Measurements from ENCODE around the gene UBE2QL1.
"Not testable (repeated sequence)": the region's sequence is repeated elsewhere in the genome, so short reads cannot be mapped to it uniquely, and the experiment has no call there.

DNA sequence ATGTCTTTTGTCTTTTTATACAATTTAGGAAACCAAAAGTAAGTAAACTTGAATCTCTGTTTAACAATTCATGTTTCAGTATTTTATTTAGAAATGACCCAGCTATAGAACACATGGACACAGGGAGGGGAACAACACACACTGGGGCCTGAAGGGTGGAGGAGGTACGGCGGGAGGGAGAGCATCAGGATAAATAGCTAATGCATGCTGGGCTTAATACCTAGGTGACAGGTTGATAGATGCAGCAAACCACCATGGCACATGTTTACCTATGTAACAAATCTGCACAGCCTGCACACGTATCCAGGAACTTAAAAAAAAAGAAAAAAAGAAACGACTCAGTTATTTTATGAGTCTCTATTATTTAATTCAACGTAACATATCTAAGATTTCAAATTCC is 67.2 kb downstream of the UBE2QL1 start:
- TF ChIP-seq POLR2A (IDR thresholded peaks at IDR 0.05; ENCODE audit: low read depth, low read length); PAX5 (IDR thresholded peaks at IDR 0.05; ENCODE audit: insufficient read depth, low read length, severe bottlenecking); SPI1 (IDR thresholded peaks at IDR 0.05; ENCODE audit: low read depth, low read length): not testable (repeated sequence)

Data from GM12891 (cell line).